HTR-8/SVneo (cell line): ENCODE data around the gene L3MBTL4.

Source experiments
- DNase-seq: peaks from one replicate; pipeline ENCODE4 v3.0.0; 2011; ENCODE audit warnings: low spot score, mixed read lengths; ENCODE audit not compliant: insufficient read length
- FAIRE-seq: peaks from 2 replicates; lab custom pipeline; 2011; peaks lifted over from hg19 to GRCh38; lab: Jason Lieb, UNC

L3MBTL4 gene

GRCh38 chr18:6013171-6013810, 401.4 kb downstream of the L3MBTL4 start:
- no peak for FAIRE-seq
- no peak for DNase-seq

- no peak for DNase-seq
- FAIRE-seq = no peak
Measured at GRCh38 chr18:6010921-6011320, 403.8 kb downstream of the L3MBTL4 start.

DNA sequence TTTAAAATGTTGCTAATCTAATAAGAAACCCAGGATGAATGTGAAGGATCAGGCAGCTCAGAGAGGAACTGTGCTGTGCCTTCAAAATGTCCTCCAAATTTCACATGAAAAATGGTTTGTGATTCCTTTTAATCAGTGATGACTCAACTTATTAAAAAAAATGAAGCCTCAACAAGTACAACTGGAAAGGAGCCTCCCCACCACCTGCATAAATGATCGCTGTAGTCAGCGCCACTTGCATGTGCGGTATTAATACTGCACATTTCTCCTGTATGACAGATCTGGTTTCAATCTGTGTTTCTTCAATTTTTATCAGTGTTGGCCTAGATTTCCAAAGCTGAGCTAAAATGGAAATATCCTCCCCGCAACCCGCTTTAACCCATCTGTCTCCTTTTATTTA, 404.4 kb downstream of the L3MBTL4 start:
- FAIRE-seq (no peak), DNase-seq (no peak)

DNA sequence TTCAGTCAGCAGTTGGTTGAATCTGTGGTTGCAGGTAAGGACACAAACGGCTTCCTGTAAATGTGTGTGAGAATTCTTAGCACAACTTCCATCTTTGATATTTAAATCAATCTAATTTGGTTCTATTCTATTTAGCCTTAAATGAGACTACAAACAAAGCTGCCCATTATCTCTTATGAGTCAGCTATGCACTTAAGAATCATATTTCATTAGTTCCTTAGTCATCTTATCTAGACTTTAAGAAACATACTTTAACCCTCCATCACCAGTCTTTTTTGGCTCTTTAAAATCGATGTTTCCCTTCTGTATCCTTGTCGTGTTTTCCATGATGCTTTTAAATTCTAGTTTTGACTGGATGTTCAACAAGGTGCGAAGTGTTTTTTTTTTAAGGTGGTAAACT, 405.0 kb downstream of the L3MBTL4 start:
- DNase-seq = no peak
- FAIRE-seq = no peak

GRCh38 chr18:6004683-6005082, 410.0 kb downstream of the L3MBTL4 start:
- FAIRE-seq (no peak), DNase-seq (no peak)

DNA sequence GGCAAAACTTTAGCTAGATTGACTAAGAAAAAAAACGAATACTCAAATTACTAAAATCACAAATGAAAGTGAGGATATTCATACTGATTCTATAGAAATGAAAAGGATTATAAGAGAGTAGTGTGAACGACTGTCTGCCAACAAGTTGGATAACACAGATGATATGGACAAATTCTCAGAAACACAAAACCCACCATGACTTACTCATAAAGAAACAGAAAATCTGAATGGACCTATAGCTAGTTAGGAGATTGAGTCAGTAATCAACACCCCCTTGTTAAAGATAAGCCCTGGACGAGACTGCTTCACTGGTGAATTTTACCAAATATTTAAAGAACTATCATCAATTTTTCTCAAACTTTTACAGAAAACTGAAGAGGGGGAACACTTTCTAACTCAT, 410.6 kb downstream of the L3MBTL4 start:
- FAIRE-seq = no peak
- no peak for DNase-seq

- DNase-seq (no peak), FAIRE-seq (no peak)
Measured at GRCh38 chr18:6001867-6002266, 412.8 kb downstream of the L3MBTL4 start.

- no peak for FAIRE-seq
- no peak for DNase-seq
Measured at GRCh38 chr18:5998907-5999306, 415.8 kb downstream of the L3MBTL4 start.

DNA sequence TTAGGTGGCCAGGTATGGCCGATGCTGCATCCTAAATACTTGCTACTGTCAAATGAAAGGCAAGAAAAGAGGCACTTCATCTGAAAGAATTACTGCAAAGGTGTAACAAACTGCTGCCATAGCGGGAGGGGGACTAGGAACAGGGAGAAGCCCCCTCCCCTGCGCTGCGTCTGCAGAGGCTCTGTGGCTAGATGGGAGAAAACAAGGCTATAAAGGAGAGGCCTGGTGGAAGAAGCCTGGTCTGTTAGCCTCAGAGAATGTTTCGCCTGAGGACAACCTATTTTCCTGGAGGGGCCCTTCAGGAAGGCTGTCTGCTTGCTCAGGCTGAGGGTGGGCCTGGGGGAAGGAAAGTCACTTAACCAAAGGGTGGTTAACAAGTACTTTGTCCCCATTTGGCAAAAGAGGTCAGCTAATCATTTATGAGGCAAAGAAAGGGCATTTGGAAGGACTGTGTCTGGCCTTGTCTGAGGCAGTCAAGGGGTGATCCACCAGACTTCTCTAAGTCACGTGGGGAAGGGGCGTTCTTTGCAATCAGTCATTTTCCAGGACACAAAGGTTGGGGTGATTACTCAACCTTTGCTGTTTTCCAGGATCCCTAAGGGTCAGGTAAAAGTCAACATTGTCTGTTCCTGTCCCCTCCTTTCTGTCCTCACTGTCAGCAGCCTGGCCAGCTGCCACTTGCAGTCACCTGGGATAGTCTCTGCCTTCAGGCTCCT, 416.4 kb downstream of the L3MBTL4 start:
- no peak for FAIRE-seq
- no peak for DNase-seq

GRCh38 chr18:5997361-5997760, 417.4 kb downstream of the L3MBTL4 start:
- DNase-seq (no peak), FAIRE-seq (no peak)

- FAIRE-seq (no peak), DNase-seq (no peak)
Measured at GRCh38 chr18:5995626-5996025, 419.1 kb downstream of the L3MBTL4 start.

- DNase-seq = no peak
- FAIRE-seq = no peak
Measured at GRCh38 chr18:5993938-5994337, 420.8 kb downstream of the L3MBTL4 start.

GRCh38 chr18:5992381-5992780, 422.3 kb downstream of the L3MBTL4 start:
- FAIRE-seq (no peak), DNase-seq (no peak)

GRCh38 chr18:5987249-5987648, 427.5 kb downstream of the L3MBTL4 start:
- FAIRE-seq (no peak), DNase-seq (no peak)

GRCh38 chr18:5986257-5986931, 428.3 kb downstream of the L3MBTL4 start:
- DNase-seq = no peak
- no peak for FAIRE-seq

DNA sequence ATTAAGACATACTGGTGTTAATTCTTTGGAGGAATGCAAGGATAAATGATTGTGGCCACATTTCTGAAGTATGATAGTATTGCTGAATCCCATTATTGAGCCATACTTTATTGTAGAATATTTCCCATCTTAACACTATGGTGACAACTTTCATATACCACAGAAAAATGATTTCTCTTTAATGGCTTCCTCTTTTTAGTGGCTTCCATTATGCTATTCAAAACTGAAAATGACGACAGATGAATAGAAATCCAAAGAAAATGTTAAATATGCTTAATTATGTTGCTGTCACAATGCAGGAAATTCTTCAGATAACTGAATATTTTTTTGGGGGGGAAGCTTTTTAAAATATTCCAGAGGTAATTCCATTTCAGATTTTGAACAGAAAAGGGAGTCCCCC, 430.5 kb downstream of the L3MBTL4 start:
- FAIRE-seq = no peak
- no peak for DNase-seq

- DNase-seq (no peak), FAIRE-seq (no peak)
Measured at GRCh38 chr18:5983488-5983887, 431.2 kb downstream of the L3MBTL4 start.

DNA sequence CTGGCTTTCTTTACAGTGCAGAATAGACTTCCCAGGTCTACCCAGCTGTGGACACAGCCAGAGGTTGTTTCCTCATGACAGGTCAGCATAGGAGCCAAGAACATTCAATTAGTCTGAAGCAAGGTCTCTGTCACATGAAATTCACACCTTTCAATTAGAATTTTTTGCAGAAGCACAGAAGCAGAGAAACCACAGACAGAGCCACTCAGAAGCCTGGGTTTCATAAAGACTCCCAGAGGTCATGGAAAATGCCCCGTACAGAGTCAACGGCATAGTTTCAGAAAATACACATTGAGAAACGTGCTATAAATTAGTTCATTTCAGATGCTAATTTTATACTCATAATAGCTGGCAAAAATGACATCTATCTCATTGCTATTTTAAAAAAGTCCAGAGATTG, 432.4 kb downstream of the L3MBTL4 start:
- FAIRE-seq = no peak
- DNase-seq = no peak

GRCh38 chr18:5980721-5981120, 434.0 kb downstream of the L3MBTL4 start:
- FAIRE-seq (no peak), DNase-seq (no peak)

GRCh38 chr18:5979971-5980457, 434.7 kb downstream of the L3MBTL4 start:
- no peak for FAIRE-seq
- DNase-seq = no peak

- DNase-seq = no peak
- no peak for FAIRE-seq
Measured at GRCh38 chr18:5979176-5979888, 435.4 kb downstream of the L3MBTL4 start.
